ENCODE data around the gene SCGN.

SCGN gene

GRCh38 chr6:25649611-25650010 lies 2.4 kb upstream of the SCGN start:
- peaks cover 35% of the 10 kb centered on the region for H3K27me3 ChIP-seq (ENCODE audit: low read depth)
- H3K36me3 ChIP-seq (replicated peaks), result no peaks in the 10 kb centered on the region
- H3K4me3 ChIP-seq, result no peak overlapping the region
- H3K4me1 ChIP-seq, result no peaks in the 10 kb centered on the region
- in situ Hi-C loops (cut with MboI; ENCODE audit: low sequenced_read_pairs), result no loop called here
- DNase-seq (ENCODE audit: low spot score in 2 of 2), result no peak
- H3K9me3 ChIP-seq, result no peaks in the 10 kb centered on the region

GRCh38 chr6:25655723-25656122 lies 3.7 kb downstream of the SCGN start:
- Histone ChIP-seq H3K4me3 (no peak overlapping the region), H3K36me3 (replicated peaks) (no peaks in the 10 kb centered on the region), H3K27me3 (ENCODE audit: low read depth) (peaks cover 15% of the 10 kb centered on the region), H3K4me1 (no peaks in the 10 kb centered on the region), H3K9me3 (no peaks in the 10 kb centered on the region)
- in situ Hi-C loops (cut with MboI; ENCODE audit: low sequenced_read_pairs), result no loop called here
- DNase-seq (ENCODE audit: low spot score in 2 of 2), result no peak

DNA sequence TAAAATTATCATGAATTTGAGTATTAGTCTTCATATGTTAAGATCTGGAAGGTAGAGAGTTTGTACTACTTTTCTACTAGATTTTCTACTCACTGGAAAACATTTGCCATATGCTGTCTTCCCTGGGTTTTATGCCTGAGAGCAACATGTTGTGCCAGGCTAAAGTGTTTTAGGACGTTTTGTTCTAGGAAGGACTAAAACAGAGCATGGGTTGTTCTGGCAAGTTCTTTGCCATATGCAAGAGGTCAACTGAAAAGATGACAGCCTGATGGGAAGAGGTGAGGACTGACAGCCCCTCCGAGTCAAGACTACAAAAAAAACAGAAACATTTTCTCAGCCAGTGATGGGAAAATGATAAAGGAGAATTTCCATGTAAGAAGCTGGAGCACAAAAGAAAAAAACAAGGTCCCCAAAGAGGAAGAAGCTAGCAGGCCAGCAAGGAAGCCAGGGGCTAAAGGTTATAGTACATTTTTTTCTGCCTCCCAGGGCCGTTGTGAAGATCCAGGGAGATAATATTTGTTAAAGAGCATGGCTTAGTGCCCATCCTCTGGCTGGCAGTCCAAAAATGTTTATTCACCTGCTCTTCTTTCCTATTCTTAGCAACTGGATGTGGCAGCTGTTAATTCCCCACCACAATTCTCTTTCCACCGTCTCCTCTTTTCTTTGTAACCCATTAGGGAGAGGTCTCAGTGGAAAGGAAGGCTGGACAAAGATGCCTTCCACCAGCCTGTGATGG lies 7.8 kb downstream of the SCGN start:
- Histone ChIP-seq H3K27me3 (ENCODE audit: low read depth) (no peaks in the 10 kb centered on the region), H3K4me1 (no peaks in the 10 kb centered on the region), H3K4me3 (no peak overlapping the region), H3K9me3 (no peaks in the 10 kb centered on the region), H3K36me3 (replicated peaks) (no peaks in the 10 kb centered on the region)
- in situ Hi-C loops (cut with MboI; ENCODE audit: low sequenced_read_pairs), result no loop called here
- no peak for DNase-seq (ENCODE audit: low spot score in 2 of 2)

DNA sequence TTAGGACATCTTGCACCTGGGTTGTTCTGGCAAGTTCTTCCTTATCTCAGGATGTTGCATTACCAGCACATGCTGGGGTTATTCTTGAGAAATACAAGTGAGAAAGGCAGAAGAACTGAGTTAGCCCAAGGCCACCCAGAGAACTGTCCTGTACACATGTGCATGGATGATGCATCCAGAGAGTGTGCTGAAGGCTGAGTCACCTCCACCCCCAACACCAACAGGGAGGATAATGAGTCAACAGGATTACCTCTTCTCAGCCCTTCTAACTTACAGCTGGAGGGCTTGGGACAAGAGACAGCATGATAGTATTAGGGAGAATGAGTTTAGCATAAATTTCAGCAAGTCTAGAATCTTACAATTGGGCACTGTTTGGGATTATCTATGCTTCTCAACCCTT lies 8.5 kb downstream of the SCGN start:
- no peak overlapping the region for H3K4me3 ChIP-seq
- no peaks in the 10 kb centered on the region for H3K4me1 ChIP-seq
- no peaks in the 10 kb centered on the region for H3K9me3 ChIP-seq
- DNase-seq (ENCODE audit: low spot score in 2 of 2), result no peak
- H3K27me3 ChIP-seq (ENCODE audit: low read depth), result no peaks in the 10 kb centered on the region
- in situ Hi-C loops (cut with MboI; ENCODE audit: low sequenced_read_pairs), result no loop called here
- H3K36me3 ChIP-seq (replicated peaks), result no peaks in the 10 kb centered on the region

GRCh38 chr6:25661129-25661779 lies 9.2 kb downstream of the SCGN start:
- no peak for DNase-seq (ENCODE audit: low spot score in 2 of 2)
- Histone ChIP-seq H3K27me3 (ENCODE audit: low read depth) (no peaks in the 10 kb centered on the region), H3K4me3 (no peak overlapping the region), H3K36me3 (replicated peaks) (no peaks in the 10 kb centered on the region), H3K4me1 (no peaks in the 10 kb centered on the region), H3K9me3 (no peaks in the 10 kb centered on the region)
- in situ Hi-C loops (cut with MboI; ENCODE audit: low sequenced_read_pairs), result no loop called here

DNA sequence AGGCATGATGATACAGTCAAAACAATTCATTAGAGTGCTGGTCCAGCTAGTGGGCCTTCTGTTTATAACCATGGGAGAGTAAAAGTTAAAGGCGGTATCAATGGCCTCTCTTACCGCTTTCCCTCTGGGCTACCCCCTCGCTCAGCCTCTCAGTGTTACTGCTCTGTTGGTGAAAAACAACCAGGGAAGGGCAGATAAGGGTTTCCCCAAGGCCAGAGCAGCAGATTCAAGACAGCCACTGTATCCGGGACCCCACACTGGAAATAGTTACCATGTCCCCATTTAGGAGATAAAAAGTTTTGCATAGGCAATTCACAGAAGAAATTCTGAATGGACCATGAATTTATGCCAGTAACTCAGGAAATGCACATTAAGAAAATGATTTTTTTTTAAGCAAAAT lies 13.4 kb downstream of the SCGN start:
- Histone ChIP-seq H3K9me3 (no peaks in the 10 kb centered on the region), H3K36me3 (replicated peaks) (no peaks in the 10 kb centered on the region), H3K27me3 (ENCODE audit: low read depth) (no peaks in the 10 kb centered on the region), H3K4me1 (no peaks in the 10 kb centered on the region), H3K4me3 (no peak overlapping the region)
- in situ Hi-C loops (cut with MboI; ENCODE audit: low sequenced_read_pairs), result no loop called here
- DNase-seq (ENCODE audit: low spot score in 2 of 2), result no peak

DNA sequence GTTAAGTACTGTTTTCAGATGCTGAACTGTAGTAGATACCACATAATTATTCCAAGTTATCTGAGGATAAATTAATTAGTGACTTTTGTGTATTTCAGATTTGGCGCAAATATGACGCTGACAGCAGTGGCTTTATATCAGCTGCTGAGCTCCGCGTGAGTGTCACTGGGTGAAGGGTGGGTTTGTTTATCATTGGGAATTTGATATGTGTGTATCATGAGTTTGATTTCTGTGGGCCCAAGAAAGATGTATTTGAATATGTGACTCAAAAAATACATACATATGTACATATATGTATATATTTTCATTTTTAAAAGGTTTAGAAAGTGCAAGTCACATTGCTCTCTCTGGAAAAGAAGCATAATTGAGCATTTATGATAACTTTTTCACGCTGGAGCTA lies 17.4 kb downstream of the SCGN start:
- Histone ChIP-seq H3K27me3 (ENCODE audit: low read depth) (no peaks in the 10 kb centered on the region), H3K4me1 (no peaks in the 10 kb centered on the region), H3K36me3 (replicated peaks) (no peaks in the 10 kb centered on the region), H3K9me3 (no peaks in the 10 kb centered on the region), H3K4me3 (no peak overlapping the region)
- in situ Hi-C loops (cut with MboI; ENCODE audit: low sequenced_read_pairs), result no loop called here
- DNase-seq (ENCODE audit: low spot score in 2 of 2), result no peak

DNA sequence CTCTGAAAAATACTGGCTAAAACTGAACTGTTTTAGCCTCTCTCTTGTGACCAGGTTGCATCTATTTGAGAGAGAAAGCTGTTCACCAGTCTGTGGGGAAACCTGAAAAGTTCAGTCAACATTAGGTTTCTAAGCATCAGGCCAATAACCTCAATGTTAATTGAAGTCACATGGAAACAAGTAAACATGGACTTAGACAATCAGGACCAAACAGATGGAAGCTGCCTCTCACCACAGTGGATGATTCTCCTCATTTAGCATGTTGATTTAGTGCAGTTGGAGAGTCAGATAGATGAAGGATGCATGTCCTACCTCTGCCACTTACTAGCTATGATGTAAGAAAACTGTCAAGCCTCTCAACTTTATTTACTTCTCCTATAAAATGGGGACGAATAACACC lies 18.2 kb downstream of the SCGN start:
- H3K4me1 ChIP-seq, result no peaks in the 10 kb centered on the region
- DNase-seq (ENCODE audit: low spot score in 2 of 2), result no peak
- in situ Hi-C loops (cut with MboI; ENCODE audit: low sequenced_read_pairs), result no loop called here
- no peak overlapping the region for H3K4me3 ChIP-seq
- no peaks in the 10 kb centered on the region for H3K9me3 ChIP-seq
- H3K27me3 ChIP-seq (ENCODE audit: low read depth), result no peaks in the 10 kb centered on the region
- no peaks in the 10 kb centered on the region for H3K36me3 ChIP-seq (replicated peaks)

GRCh38 chr6:25670793-25671513 lies 18.9 kb downstream of the SCGN start:
- Histone ChIP-seq H3K4me3 (no peak overlapping the region), H3K36me3 (replicated peaks) (no peaks in the 10 kb centered on the region), H3K4me1 (no peaks in the 10 kb centered on the region), H3K9me3 (no peaks in the 10 kb centered on the region), H3K27me3 (ENCODE audit: low read depth) (no peaks in the 10 kb centered on the region)
- DNase-seq (ENCODE audit: low spot score in 2 of 2), result no peak
- in situ Hi-C loops (cut with MboI; ENCODE audit: low sequenced_read_pairs), result no loop called here

GRCh38 chr6:25671652-25672051 lies 19.6 kb downstream of the SCGN start:
- in situ Hi-C loops (cut with MboI; ENCODE audit: low sequenced_read_pairs), result no loop called here
- Histone ChIP-seq H3K4me1 (no peaks in the 10 kb centered on the region), H3K36me3 (replicated peaks) (no peaks in the 10 kb centered on the region), H3K4me3 (no peak overlapping the region), H3K9me3 (no peaks in the 10 kb centered on the region), H3K27me3 (ENCODE audit: low read depth) (peaks cover 5% of the 10 kb centered on the region; the same call in 1 of the 2 replicates)
- no peak for DNase-seq (ENCODE audit: low spot score in 2 of 2)

- no peak for DNase-seq (ENCODE audit: low spot score in 2 of 2)
- in situ Hi-C loops (cut with MboI; ENCODE audit: low sequenced_read_pairs), result no loop called here
- Histone ChIP-seq H3K4me1 (no peaks in the 10 kb centered on the region), H3K27me3 (ENCODE audit: low read depth) (peaks cover 5% of the 10 kb centered on the region; the same call in 1 of the 2 replicates), H3K9me3 (no peaks in the 10 kb centered on the region), H3K4me3 (no peak overlapping the region), H3K36me3 (replicated peaks) (no peaks in the 10 kb centered on the region)
These were observed 23.2 kb downstream of the SCGN start for GRCh38 chr6:25675167-25675566.

GRCh38 chr6:25676775-25677174 lies 24.8 kb downstream of the SCGN start:
- no peak for DNase-seq (ENCODE audit: low spot score in 2 of 2)
- H3K36me3 ChIP-seq (replicated peaks), result no peaks in the 10 kb centered on the region
- no peaks in the 10 kb centered on the region for H3K9me3 ChIP-seq
- peaks cover 5% of the 10 kb centered on the region; the same call in 1 of the 2 replicates for H3K27me3 ChIP-seq (ENCODE audit: low read depth)
- in situ Hi-C loops (cut with MboI; ENCODE audit: low sequenced_read_pairs), result no loop called here
- H3K4me1 ChIP-seq, result no peaks in the 10 kb centered on the region
- no peak overlapping the region for H3K4me3 ChIP-seq

DNA sequence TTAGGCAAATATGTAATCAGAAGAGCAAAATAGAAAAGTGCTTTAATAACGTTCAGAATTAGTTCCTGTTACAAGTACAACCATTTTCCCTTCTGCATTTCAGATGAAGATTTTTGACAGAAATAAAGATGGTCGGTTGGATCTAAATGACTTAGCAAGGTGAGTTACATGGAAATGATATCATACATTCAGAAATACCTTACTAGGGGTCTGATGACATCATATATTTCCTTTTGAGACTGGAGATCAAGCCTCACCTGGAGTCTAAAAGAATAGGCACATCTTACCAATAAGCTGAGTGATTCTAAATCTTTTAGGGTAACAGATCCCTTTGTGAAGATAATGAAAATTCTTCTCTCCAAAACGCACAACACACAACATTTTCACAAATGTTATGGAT lies 29.8 kb downstream of the SCGN start:
- Histone ChIP-seq H3K4me1 (no peaks in the 10 kb centered on the region), H3K9me3 (no peaks in the 10 kb centered on the region), H3K4me3 (no peak overlapping the region), H3K36me3 (replicated peaks) (no peaks in the 10 kb centered on the region), H3K27me3 (ENCODE audit: low read depth) (no peaks in the 10 kb centered on the region)
- DNase-seq (ENCODE audit: low spot score in 2 of 2), result no peak
- in situ Hi-C loops (cut with MboI; ENCODE audit: low sequenced_read_pairs), result no loop called here

DNA sequence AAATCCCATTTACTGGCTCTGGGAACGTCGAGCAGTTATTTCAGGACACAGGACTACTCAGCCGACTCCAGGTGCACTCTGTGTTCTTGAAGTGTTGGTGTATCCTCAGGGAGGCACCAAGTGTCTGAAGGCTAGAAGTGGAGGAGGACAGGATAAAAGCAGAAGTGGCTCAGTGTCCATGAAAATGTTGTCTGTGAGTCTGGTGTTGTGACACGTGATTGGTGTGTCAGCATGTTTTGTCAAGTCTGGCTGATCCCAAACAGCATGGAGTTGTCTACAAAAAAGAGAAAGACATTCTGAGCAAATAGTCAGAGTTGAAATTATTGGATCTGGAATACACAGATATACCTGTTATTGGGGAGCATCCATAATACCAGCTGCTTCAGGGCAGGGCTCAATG lies 30.3 kb downstream of the SCGN start:
- DNase-seq (ENCODE audit: low spot score in 2 of 2), result no peak
- Histone ChIP-seq H3K9me3 (no peaks in the 10 kb centered on the region), H3K4me1 (no peaks in the 10 kb centered on the region), H3K27me3 (ENCODE audit: low read depth) (no peaks in the 10 kb centered on the region), H3K36me3 (replicated peaks) (no peaks in the 10 kb centered on the region), H3K4me3 (no peak overlapping the region)
- in situ Hi-C loops (cut with MboI; ENCODE audit: low sequenced_read_pairs), result no loop called here

All from HAP-1 (cell line).